Thyroid gland (tissue), 4 donors: ENCODE data around the gene ASAP2. TPM values are rescaled to one million over a fixed set of nuclear protein-coding genes. Genes with fewer than 3 reads are reported as not detected.

Experiments used
- DNase-seq, 2 donors: peaks; one replicate each; pipeline ENCODE4 v3.0.0-alpha.2; 2019
- H3K27ac ChIP-seq, 3 donors: fragments of 200-600 bp; sonication (generic); 1 replicate in 2 of 3; 2 replicates in 1 of 3; pipeline ENCODE4 v1.5.1; 2016 to 2019; ENCODE audit warnings: mild to moderate bottlenecking in 1 of 3, moderate library complexity in 1 of 3
- H3K27me3 ChIP-seq: fragments of 200-600 bp; sonication (generic); one replicate; pipeline ENCODE4 v1.5.1; 2019
- H3K36me3 ChIP-seq, 2 donors: fragments of 200-600 bp; sonication (generic); one replicate each; pipeline ENCODE4 v1.5.1; 2016 to 2019
- H3K4me1 ChIP-seq, 2 donors: fragments of 200-600 bp; sonication (generic); one replicate each; pipeline ENCODE4 v1.5.1; 2017 to 2019
- H3K4me3 ChIP-seq, 3 donors: fragments of 200-600 bp; sonication (generic); replicated peaks in 1 of 3; 1 replicate in 2 of 3; 2 replicates in 1 of 3; pipeline ENCODE4 v1.5.1; 2016; ENCODE audit warnings: mild to moderate bottlenecking in 1 of 3
- H3K9me3 ChIP-seq: fragments of 200-600 bp; sonication (generic); one replicate; pipeline ENCODE4 v1.5.1; 2017
- CTCF ChIP-seq, 6 experiments: fragments of 200-600 bp in 3 of 6; fragments of 450-650 bp in 3 of 6; sonication (generic) in 3 of 6; IDR thresholded peaks; one replicate each; pipeline ENCODE4 v1.5.1; 2016 to 2019; ENCODE audit warnings: antibody characterized with exemption in 6 of 6, mild to moderate bottlenecking in 2 of 6, inconsistent platforms in 1 of 6, moderate library complexity in 1 of 6
- POLR2A ChIP-seq, 2 donors: fragments of 450-650 bp; IDR thresholded peaks; one replicate each; pipeline ENCODE4 v1.6.1; 2017; ENCODE audit warnings: antibody characterized with exemption in 2 of 2, mild to moderate bottlenecking in 2 of 2, moderate library complexity in 1 of 2
- WGBS, 2 donors: methylation state at CpG; one replicate each; pipeline ENCODE4 v1.1.5; 2017; 5-methylcytosine and 5-hydroxymethylcytosine counted together
- intact Hi-C: fragments of 100-400 bp; cut with DNase I; formaldehyde crosslinking; loops from one replicate; pipeline ENCODE4 v1.15.1; 2023
- total RNA-seq, 4 donors: library from RNA; depleted of rRNA; stranded (reverse); fragments of >200 nt; gene quantifications; one replicate each; pipeline ENCODE4 v1.2.3, GENCODE V29; 2016

Gene ASAP2
- total RNA-seq, 4 donors from 2014 or later: 40.3 to 55.3 (median 47.3) TPM

DNA sequence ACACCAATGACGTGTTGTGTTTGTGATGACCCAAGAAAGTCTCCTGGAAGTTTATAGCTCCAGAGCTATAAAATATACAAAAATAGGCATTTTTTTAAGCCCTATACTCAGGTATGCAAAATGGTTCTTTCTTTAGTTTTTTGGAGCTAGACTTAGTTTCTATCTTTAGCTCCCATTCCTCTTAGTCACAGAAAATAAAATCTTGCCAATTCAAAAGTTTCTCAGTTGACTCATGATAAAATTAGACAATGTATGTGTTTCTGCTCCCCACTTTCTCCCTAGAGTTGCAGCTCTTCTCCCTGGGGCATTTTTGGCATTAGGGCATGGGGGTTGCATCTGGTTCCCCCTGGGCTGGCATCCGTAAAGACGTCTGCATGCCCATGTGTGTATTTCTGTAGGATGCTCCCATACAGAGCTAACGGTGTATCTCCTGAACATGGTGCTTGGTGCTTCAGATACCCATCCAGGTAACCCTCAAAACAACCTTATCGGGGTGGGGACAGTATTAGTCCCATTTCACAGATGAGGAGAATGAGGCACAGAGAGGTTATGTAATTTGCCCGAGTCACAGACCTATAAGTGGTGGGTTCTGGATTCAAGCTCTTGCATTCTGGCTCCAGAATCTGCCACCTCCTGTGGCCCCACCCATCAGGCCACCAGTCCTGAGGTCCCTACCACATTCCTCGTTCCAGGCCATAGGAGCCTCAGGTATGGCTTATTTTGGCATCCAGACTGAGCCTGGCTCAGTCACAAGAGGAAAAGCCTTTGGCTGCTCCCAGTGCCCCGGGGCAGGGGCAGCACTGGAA is 43.1 kb upstream of the ASAP2 start:
- H3K9me3 ChIP-seq: no peaks in the 10 kb centered on the region
- intact Hi-C loops: no loop called here
- H3K36me3 ChIP-seq: no peaks in the 10 kb centered on the region
- peak in 1 of 2 donors; percentile 12 for TF ChIP-seq POLR2A (IDR thresholded peaks at IDR 0.05)
- TF ChIP-seq CTCF (IDR thresholded peaks at IDR 0.05): no peak
- peak overlapping the region; percentile 81 to 96 (median 89) for H3K27ac ChIP-seq
- peaks cover 27 to 40% of the 10 kb centered on the region in 2 donors for H3K4me1 ChIP-seq
- no peak overlapping the region for H3K4me3 ChIP-seq
- H3K27me3 ChIP-seq: no peaks in the 10 kb centered on the region
- peak; percentile 80 to 86 for DNase-seq
- 66 to 69% methylated on average over 8 of the region's 8 CpGs for WGBS, 2 donors

DNA sequence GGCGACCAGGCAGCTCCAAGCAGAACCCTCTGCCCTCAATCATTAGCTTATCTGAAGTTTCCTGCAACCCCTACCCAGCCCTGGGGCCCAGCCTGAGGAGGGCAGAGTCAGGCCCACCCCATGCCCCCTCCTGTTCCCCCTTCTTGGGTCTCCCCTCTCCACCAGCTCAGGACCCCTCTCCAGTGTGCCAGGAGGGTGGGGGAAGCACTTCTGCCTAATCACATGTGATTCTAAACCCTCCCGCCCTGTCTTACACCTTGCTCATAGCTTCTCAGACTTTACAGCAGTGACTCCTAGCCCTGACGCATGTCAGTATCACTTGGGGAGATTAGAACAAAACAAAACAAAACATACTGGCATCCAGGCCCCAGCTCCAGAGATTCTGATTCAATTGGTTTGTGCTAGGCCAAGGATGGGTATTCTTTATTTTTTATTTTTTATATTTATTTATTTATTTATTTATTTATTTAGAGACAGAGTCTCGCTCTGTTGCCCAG is 42.5 kb upstream of the ASAP2 start:
- WGBS, 2 donors: 64 to 67% methylated on average over 4 of the region's 4 CpGs
- intact Hi-C loops: no loop called here
- H3K36me3 ChIP-seq: no peaks in the 10 kb centered on the region
- peak overlapping the region; percentile 81 to 96 (median 89) for H3K27ac ChIP-seq
- DNase-seq: peak in 1 of 2 donors; percentile 32
- H3K27me3 ChIP-seq: no peaks in the 10 kb centered on the region
- H3K4me1 ChIP-seq: peaks cover 27 to 40% of the 10 kb centered on the region in 2 donors
- H3K9me3 ChIP-seq: no peaks in the 10 kb centered on the region
- TF ChIP-seq CTCF (IDR thresholded peaks at IDR 0.05) (no peak), POLR2A (IDR thresholded peaks at IDR 0.05) (no peak)
- H3K4me3 ChIP-seq: no peak overlapping the region

DNA sequence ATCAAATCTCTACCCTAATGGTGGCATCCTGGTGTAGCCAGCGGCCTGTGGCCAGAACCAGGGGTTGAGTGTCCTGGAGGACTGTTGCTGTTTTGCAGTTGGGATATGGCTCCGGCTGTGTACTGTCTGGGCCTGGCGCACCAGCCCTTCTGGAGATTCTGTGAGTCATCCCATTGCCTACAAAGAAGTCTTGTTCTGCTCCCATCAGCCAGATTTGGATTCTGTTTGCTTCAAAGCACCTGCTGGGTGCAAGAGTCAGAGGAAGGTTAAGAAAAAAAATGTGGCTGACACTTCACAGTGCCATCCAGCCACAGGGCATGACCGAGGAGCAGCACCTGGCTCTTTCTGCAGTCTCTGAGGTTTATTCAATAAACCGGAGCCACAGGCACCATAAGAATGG is 41.0 kb upstream of the ASAP2 start:
- peaks cover 32 to 48% of the 10 kb centered on the region in 2 donors for H3K4me1 ChIP-seq
- peak overlapping the region; percentile 81 to 96 (median 89) for H3K27ac ChIP-seq
- no peaks in the 10 kb centered on the region for H3K9me3 ChIP-seq
- H3K4me3 ChIP-seq: no peak overlapping the region
- intact Hi-C loops: no loop called here
- H3K27me3 ChIP-seq: no peaks in the 10 kb centered on the region
- WGBS, 2 donors: 84 to 90% methylated on average over 3 to 5 of the region's 5 CpGs
- H3K36me3 ChIP-seq: no peaks in the 10 kb centered on the region
- TF ChIP-seq CTCF (IDR thresholded peaks at IDR 0.05) (no peak), POLR2A (IDR thresholded peaks at IDR 0.05) (no peak)
- DNase-seq: peak; percentile 40 to 65

DNA sequence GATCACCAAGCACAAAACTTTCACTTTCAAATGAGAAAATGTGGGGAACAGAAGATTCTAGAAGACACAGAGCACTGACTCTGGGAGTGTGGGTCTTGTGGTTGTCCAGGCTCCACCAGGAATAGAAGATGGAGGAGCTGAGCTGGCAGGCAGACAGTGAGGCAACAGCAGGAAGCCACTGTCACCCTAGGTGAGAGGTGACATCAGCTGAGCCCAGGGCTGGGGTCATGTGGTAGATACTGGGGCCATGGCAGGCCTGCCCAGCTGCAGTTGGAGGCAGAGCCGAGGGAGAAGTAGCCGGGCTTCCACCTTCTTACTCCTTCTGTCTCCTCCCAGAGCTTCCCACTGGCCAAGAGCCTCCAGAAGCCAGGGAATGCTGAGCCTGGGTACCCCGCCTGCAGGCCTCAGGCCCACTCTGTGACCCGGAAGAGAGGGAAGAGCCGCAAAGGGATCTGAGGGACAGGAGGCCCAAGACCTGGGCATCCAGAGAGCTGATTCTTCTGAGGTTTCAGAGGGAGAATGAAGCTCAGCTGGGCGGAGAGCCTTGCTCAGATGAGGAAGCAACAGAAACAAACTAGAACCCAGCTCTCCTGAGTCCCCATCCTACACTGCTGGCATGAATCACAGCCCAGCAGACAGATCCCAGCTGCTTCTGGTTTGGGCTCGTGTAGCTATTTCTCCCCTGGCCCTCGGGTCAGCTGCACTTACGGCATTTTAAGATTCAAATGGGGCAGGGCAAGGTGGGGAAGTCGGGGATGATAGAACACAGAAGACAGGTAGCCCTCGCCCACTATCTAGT is 39.8 kb upstream of the ASAP2 start:
- H3K9me3 ChIP-seq: no peaks in the 10 kb centered on the region
- H3K4me3 ChIP-seq: no peak overlapping the region
- 89% methylated on average over 11 of the region's 11 CpGs for WGBS, 2 donors
- intact Hi-C loops: no loop called here
- H3K36me3 ChIP-seq: no peaks in the 10 kb centered on the region
- no peak overlapping the region for H3K27ac ChIP-seq
- H3K4me1 ChIP-seq: peaks cover 37 to 53% of the 10 kb centered on the region in 2 donors
- no peaks in the 10 kb centered on the region for H3K27me3 ChIP-seq
- DNase-seq: no peak
- TF ChIP-seq POLR2A (IDR thresholded peaks at IDR 0.05): no peak
- TF ChIP-seq CTCF (IDR thresholded peaks at IDR 0.05): no peak
